RWPE2 (cell line): ENCODE data around the gene MACROD2.

Experiments
- ATAC-seq: fragments of 200-7000 bp; cut with Tn5 transposase; 3 replicates; pipeline ENCODE4 v1.9.1; 2021; ENCODE audit warnings: low read depth
- DNase-seq: peaks from one replicate; pipeline ENCODE4 v3.0.0-alpha.2; 2020; ENCODE audit warnings: low spot score
- H3K27ac ChIP-seq: fragments of 450-650 bp; 2 replicates; pipeline ENCODE4 v1.5.1; 2017; ENCODE audit warnings: mild to moderate bottlenecking; ENCODE audit not compliant: poor library complexity, severe bottlenecking
- H3K27me3 ChIP-seq: fragments of 250-450 bp; sonication (Bioruptor Pico); 2 replicates; pipeline ENCODE4 v1.5.1; 2021; ENCODE audit warnings: mild to moderate bottlenecking, moderate library complexity; ENCODE audit not compliant: insufficient read depth, poor library complexity, severe bottlenecking
- H3K36me3 ChIP-seq: fragments of 250-450 bp; sonication (Bioruptor Pico); 2 replicates; pipeline ENCODE4 v1.5.1; 2020; ENCODE audit warnings: low read depth, mild to moderate bottlenecking, moderate library complexity
- H3K4me1 ChIP-seq: fragments of 250-450 bp; sonication (Bioruptor Pico); 2 replicates; pipeline ENCODE4 v1.5.1; 2021; ENCODE audit warnings: mild to moderate bottlenecking, moderate library complexity; ENCODE audit not compliant: insufficient read depth, poor library complexity, severe bottlenecking
- H3K4me3 ChIP-seq: fragments of 250-450 bp; sonication (Bioruptor Pico); 2 replicates; pipeline ENCODE4 v1.5.1; 2021; ENCODE audit warnings: mild to moderate bottlenecking, moderate library complexity; ENCODE audit not compliant: severe bottlenecking
- H3K9me3 ChIP-seq: fragments of 250-450 bp; sonication (Bioruptor Pico); 2 replicates; pipeline ENCODE4 v1.5.1; 2021; ENCODE audit warnings: mild to moderate bottlenecking, moderate library complexity; ENCODE audit not compliant: severe bottlenecking
- CTCF ChIP-seq: fragments of 450-650 bp; IDR thresholded peaks from one replicate; pipeline ENCODE4 v1.5.1; 2017; ENCODE audit warnings: mild to moderate bottlenecking, moderate library complexity; ENCODE audit not compliant: poor library complexity, severe bottlenecking

Gene MACROD2

GRCh38 chr20:15565786-15566185 is 1570.5 kb downstream of the MACROD2 start:
- H3K27ac ChIP-seq, result no peak overlapping the region

GRCh38 chr20:15567219-15567618 is 1571.9 kb downstream of the MACROD2 start:
- no peaks in the 10 kb centered on the region for H3K9me3 ChIP-seq
- no peak overlapping the region for H3K4me3 ChIP-seq
- H3K36me3 ChIP-seq, result no peaks in the 10 kb centered on the region
- TF ChIP-seq CTCF, result no peak
- no peaks in the 10 kb centered on the region for H3K27me3 ChIP-seq
- no peak overlapping the region for H3K27ac ChIP-seq
- no peak for DNase-seq
- no peaks in the 10 kb centered on the region for H3K4me1 ChIP-seq
- ATAC-seq, result no peak

More at GRCh38 chr20:15565786-15566185, 1570.5 kb downstream of the MACROD2 start:
- no peak for TF ChIP-seq CTCF
- DNase-seq (no peak), ATAC-seq (no peak)
- Histone ChIP-seq H3K4me3 (no peak overlapping the region), H3K27me3 (no peaks in the 10 kb centered on the region), H3K36me3 (no peaks in the 10 kb centered on the region), H3K9me3 (no peaks in the 10 kb centered on the region), H3K4me1 (no peaks in the 10 kb centered on the region)

- H3K27ac ChIP-seq, result no peak overlapping the region
- DNase-seq, result no peak
- no peak for ATAC-seq
- H3K36me3 ChIP-seq, result no peaks in the 10 kb centered on the region
- H3K9me3 ChIP-seq, result no peaks in the 10 kb centered on the region
- no peak overlapping the region for H3K4me3 ChIP-seq
- no peak for TF ChIP-seq CTCF
- H3K27me3 ChIP-seq, result peaks cover 6% of the 10 kb centered on the region
- no peaks in the 10 kb centered on the region for H3K4me1 ChIP-seq
Measured at GRCh38 chr20:15570156-15570555, 1574.8 kb downstream of the MACROD2 start.

GRCh38 chr20:15571056-15571455 is 1575.7 kb downstream of the MACROD2 start:
- Histone ChIP-seq H3K4me3 (no peak overlapping the region), H3K4me1 (no peaks in the 10 kb centered on the region), H3K27me3 (peaks cover 6% of the 10 kb centered on the region), H3K27ac (no peak overlapping the region), H3K36me3 (no peaks in the 10 kb centered on the region), H3K9me3 (no peaks in the 10 kb centered on the region)
- ATAC-seq (no peak), DNase-seq (no peak)
- no peak for TF ChIP-seq CTCF

GRCh38 chr20:15575255-15575654 is 1579.9 kb downstream of the MACROD2 start:
- no peaks in the 10 kb centered on the region for H3K4me1 ChIP-seq
- no peak overlapping the region for H3K27ac ChIP-seq
- DNase-seq (no peak), ATAC-seq (no peak)
- H3K27me3 ChIP-seq, result peaks cover 6% of the 10 kb centered on the region
- TF ChIP-seq CTCF, result no peak
- no peaks in the 10 kb centered on the region for H3K36me3 ChIP-seq
- H3K9me3 ChIP-seq, result no peaks in the 10 kb centered on the region
- no peak overlapping the region for H3K4me3 ChIP-seq
